Measurements from ENCODE around the gene MCUB. TPM values are rescaled to one million over a fixed set of nuclear protein-coding genes. Genes with fewer than 3 reads are reported as not detected.

MCUB gene
- total and polyA plus RNA-seq, 2 donors (not counting 3 experiments of a cell fraction or from before 2014, with no cell fraction given) = 32.5 to 53.8 TPM

GRCh38 chr4:109718759-109719158 is 158.7 kb downstream of the MCUB start:
- POLR2A ChIA-PET = no interaction called here
- Histone ChIP-seq H3K4me3 (replicated peaks in 1 of 3; ENCODE audit: insufficient read depth in 1 of 3, low read depth in 1 of 3, low read length in 3 of 3) (no peak overlapping the region), H3K27ac (ENCODE audit: insufficient read depth, low read depth, low read length) (no peak overlapping the region), H2AFZ (ENCODE audit: low read depth, low read length) (no peak overlapping the region), H3K27me3 (ENCODE audit: control insufficient read depth in 2 of 2, insufficient read depth in 2 of 2, low read length in 2 of 2) (no peaks in the 10 kb centered on the region), H3K9me3 (replicated peaks; ENCODE audit: control insufficient read depth, insufficient read depth, low read length) (no peaks in the 10 kb centered on the region), H3K36me3 (ENCODE audit: control insufficient read depth in 2 of 2, extremely low read depth in 1 of 2, insufficient read depth in 2 of 2, low read length in 2 of 2) (peaks cover 0 to 2% of the 10 kb centered on the region in 2 experiments), H4K20me1 (replicated peaks; ENCODE audit: control insufficient read depth, extremely low read depth, insufficient read depth, low read length) (no peaks in the 10 kb centered on the region), H3K9ac (replicated peaks; ENCODE audit: extremely low read depth, insufficient read depth, low read length) (no peak overlapping the region), H3K4me2 (ENCODE audit: insufficient read depth, low read length) (no peak overlapping the region), H3K79me2 (ENCODE audit: control insufficient read depth, insufficient read depth, low read length) (no peaks in the 10 kb centered on the region), H3K9me1 (replicated peaks; ENCODE audit: control insufficient read depth, extremely low read depth, insufficient read depth, low read length) (no peaks in the 10 kb centered on the region), H3K4me1 (ENCODE audit: control insufficient read depth, extremely low read depth, insufficient read depth, low read length) (no peaks in the 10 kb centered on the region)
- DNase-seq (ENCODE audit: low read depth, low spot score) (no peak), FAIRE-seq (no peak)
- TF ChIP-seq POLR2AphosphoS5 (IDR thresholded peaks at IDR 0.05; ENCODE audit: insufficient read depth, low read depth, low read length) = no peak
- no peak for TF ChIP-seq FOS (IDR thresholded peaks at IDR 0.05; ENCODE audit: borderline replicate concordance, insufficient read depth, low read length)
- TF ChIP-seq POLR2A (IDR thresholded peaks at IDR 0.05; ENCODE audit: low read depth, low read length) = no peak
- TF ChIP-seq MYC (IDR thresholded peaks at IDR 0.05; ENCODE audit: low read depth, low read length) = no peak
- no peak for TF ChIP-seq EZH2 (IDR thresholded peaks at IDR 0.05; ENCODE audit: borderline replicate concordance, low read depth, low read length, severe bottlenecking)
- no peak for TF ChIP-seq CTCF (IDR thresholded peaks at IDR 0.05; ENCODE audit: extremely low read depth in 1 of 2, insufficient read depth in 1 of 2, low read depth in 1 of 2, low read length in 2 of 2)
- no peak for TF ChIP-seq JUN (IDR thresholded peaks at IDR 0.05; ENCODE audit: borderline replicate concordance, insufficient read depth, insufficient read length, low read depth)
- TF ChIP-seq GATA2 (IDR thresholded peaks at IDR 0.05; ENCODE audit: insufficient read depth, insufficient read length, low read depth, low read length) = no peak
- no peak for TF ChIP-seq MAX (IDR thresholded peaks at IDR 0.05; ENCODE audit: insufficient read depth, insufficient read length)
- CTCF ChIA-PET = no interaction called here
- dilution Hi-C loops (cut with MboI; ENCODE audit: extremely low pct_ligation_motif_present, low sequenced_read_pairs) (no loop called here), intact Hi-C loops (cut with micrococcal nuclease) (no loop called here)
- no TSS peak for BruUV-seq (replicated peaks)

Data from endothelial cell of umbilical vein (primary cell).